Stomach smooth muscle (tissue), 2 donors: ENCODE measurements around the gene NOTO.
"Not testable (repeated sequence)": the region's sequence is repeated elsewhere in the genome, so short reads cannot be mapped to it uniquely, and the experiment has no call there.

Source experiments
- H3K27ac ChIP-seq: one replicate; pipeline ENCODE4 v1.7.0; 2013; ENCODE audit warnings: mild to moderate bottlenecking, low read length, inconsistent platforms
- H3K27me3 ChIP-seq, 2 donors: one replicate each; pipeline ENCODE4 v1.7.0; 2013; ENCODE audit warnings: low read length in 2 of 2; ENCODE audit not compliant: insufficient read depth in 2 of 2, control insufficient read depth in 1 of 2
- H3K36me3 ChIP-seq, 2 donors: one replicate each; pipeline ENCODE4 v1.7.0; 2013; ENCODE audit warnings: low read length in 2 of 2; ENCODE audit not compliant: control insufficient read depth in 2 of 2, insufficient read depth in 2 of 2
- H3K4me1 ChIP-seq: one replicate; pipeline ENCODE4 v1.7.0; 2013; ENCODE audit warnings: low read length; ENCODE audit not compliant: control insufficient read depth, insufficient read depth
- H3K4me3 ChIP-seq, 2 donors: one replicate each; pipeline ENCODE4 v1.7.0; 2013; ENCODE audit warnings: low read length in 2 of 2
- H3K9ac ChIP-seq, 2 donors: one replicate each; pipeline ENCODE4 v1.7.0; 2013; ENCODE audit warnings: low read length in 2 of 2, mild to moderate bottlenecking in 1 of 2
- H3K9me3 ChIP-seq, 2 donors: one replicate each; pipeline ENCODE4 v1.7.0; 2013; ENCODE audit warnings: low read length in 2 of 2; ENCODE audit not compliant: control insufficient read depth in 2 of 2
- donor health status: healthy.
- donor health status: Pancreatic carcinoma.

NOTO gene

GRCh38 chr2:73202156-73203054 lies at the start of gene NOTO:
Gene NOTO, plus strand, starts transcription at chr2:73202574. Its CDS starts 93 bp downstream, at chr2:73202667.
- peaks cover 28 to 34% of the 10 kb centered on the region in 2 donors for H3K27me3 ChIP-seq
- H3K4me3 ChIP-seq = peak within 1 kb of the TSS in 1 of 2 donors; percentile 49
- peaks cover 6% of the 10 kb centered on the region for H3K4me1 ChIP-seq
- H3K9me3 ChIP-seq = peaks cover 0 to 2% of the 10 kb centered on the region in 2 donors
- no peak within 1 kb of the TSS for H3K27ac ChIP-seq
- no peaks in the 10 kb centered on the region for H3K36me3 ChIP-seq
- H3K9ac ChIP-seq = no peak within 1 kb of the TSS

DNA sequence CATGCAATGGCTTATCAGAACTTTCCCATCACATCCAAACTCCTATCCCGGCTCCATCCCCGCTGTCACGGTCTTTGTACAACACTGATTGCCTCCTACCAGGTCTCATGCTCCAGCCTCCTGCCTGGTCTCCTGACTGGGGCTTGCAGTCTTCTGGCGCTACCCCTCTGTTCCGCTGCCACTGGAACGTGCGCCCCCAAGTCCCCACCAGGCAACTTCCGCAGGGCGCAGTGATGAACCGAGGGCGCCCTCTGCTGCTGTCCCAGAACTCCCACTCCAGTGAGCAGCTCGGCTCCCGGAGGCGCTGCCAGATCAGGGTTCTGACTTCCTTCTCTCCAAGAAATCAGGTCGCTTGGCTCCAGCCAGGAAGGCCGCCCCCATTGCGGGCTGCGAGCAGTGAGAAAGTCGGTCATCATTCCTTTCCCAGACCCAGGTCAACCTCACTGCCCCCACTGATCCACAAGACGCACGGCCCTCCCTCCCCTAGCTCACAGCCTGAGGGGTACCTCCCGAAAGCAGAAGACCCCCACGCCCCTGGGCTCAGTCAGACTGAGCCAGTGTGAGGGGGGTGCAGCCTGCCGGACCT lies 45.7 kb upstream of the NOTO start:
- Histone ChIP-seq H3K9ac (no peak overlapping the region), H3K27ac (no peak overlapping the region), H3K27me3 (peaks cover 16 to 18% of the 10 kb centered on the region in 2 donors), H3K36me3 (no peaks in the 10 kb centered on the region), H3K4me1 (peaks cover 6% of the 10 kb centered on the region), H3K9me3 (no peaks in the 10 kb centered on the region), H3K4me3 (peak overlapping the region in 1 of 2 donors; percentile 29)

- no peak overlapping the region for H3K9ac ChIP-seq
- no peak overlapping the region for H3K27ac ChIP-seq
- H3K27me3 ChIP-seq = peaks cover 1 to 2% of the 10 kb centered on the region in 2 donors
- no peak overlapping the region for H3K4me3 ChIP-seq
- no peaks in the 10 kb centered on the region for H3K36me3 ChIP-seq
- no peaks in the 10 kb centered on the region for H3K4me1 ChIP-seq
- H3K9me3 ChIP-seq = no peaks in the 10 kb centered on the region
Measured at GRCh38 chr2:73162856-73163391, 39.5 kb upstream of the NOTO start.

DNA sequence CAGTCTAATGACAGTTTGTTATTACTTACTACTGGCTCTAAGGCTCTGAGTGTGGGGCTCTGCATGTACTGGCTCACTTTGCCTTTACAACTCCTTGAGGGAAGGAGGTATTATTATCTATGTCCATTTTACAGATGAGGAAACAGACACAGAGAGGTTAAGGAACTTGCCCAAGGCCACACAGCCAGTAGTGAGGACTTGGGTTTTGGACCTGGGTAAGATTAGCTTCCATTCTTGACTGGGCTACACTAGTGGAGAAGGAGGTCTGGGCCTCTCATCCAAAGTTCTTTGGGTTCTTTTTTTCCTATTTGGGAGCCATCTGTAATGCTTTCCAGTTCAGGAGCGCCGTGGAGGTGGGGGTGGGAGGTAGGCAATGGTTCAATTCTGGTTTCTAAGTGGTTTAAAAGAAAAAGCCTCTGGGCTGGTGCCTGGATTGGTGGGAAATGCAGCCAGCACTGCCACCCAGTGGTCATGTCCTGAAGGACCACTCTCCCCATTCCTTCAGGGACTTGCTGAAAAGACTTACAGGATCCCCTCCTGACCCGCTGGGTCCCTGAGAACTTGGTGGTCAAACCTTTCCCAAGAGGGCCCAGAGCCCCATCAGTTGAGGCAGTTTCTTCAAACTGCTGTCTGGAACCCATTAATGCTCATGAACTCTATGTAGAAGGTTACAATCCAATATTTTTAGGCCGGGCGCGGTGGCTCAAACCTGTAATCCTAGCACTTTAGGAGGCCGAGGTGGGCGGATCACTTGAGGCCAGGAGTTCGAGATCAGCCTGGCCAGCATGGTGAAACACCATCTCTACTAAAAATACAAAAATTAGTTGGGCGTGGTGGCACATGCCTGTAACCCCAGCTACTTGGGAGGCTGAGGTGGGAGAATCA lies 38.6 kb upstream of the NOTO start:
- no peak overlapping the region for H3K9ac ChIP-seq
- no peaks in the 10 kb centered on the region for H3K9me3 ChIP-seq
- no peaks in the 10 kb centered on the region for H3K36me3 ChIP-seq
- H3K4me1 ChIP-seq = no peaks in the 10 kb centered on the region
- H3K4me3 ChIP-seq = no peak overlapping the region
- H3K27ac ChIP-seq = no peak overlapping the region
- peaks cover 0 to 2% of the 10 kb centered on the region in 2 donors for H3K27me3 ChIP-seq

GRCh38 chr2:73165978-73166377 lies 36.4 kb upstream of the NOTO start:
- not testable (repeated sequence) for H3K27ac ChIP-seq, H3K27me3 ChIP-seq, H3K4me3 ChIP-seq, H3K9me3 ChIP-seq, H3K36me3 ChIP-seq, H3K4me1 ChIP-seq, H3K9ac ChIP-seq

- H3K9me3 ChIP-seq, H3K4me1 ChIP-seq, H3K4me3 ChIP-seq, H3K9ac ChIP-seq, H3K36me3 ChIP-seq, H3K27me3 ChIP-seq, H3K27ac ChIP-seq: not testable (repeated sequence)
Measured at GRCh38 chr2:73166813-73167212, 35.6 kb upstream of the NOTO start.

GRCh38 chr2:73168348-73168747 lies 34.0 kb upstream of the NOTO start:
- H3K4me1 ChIP-seq, H3K36me3 ChIP-seq, H3K9me3 ChIP-seq, H3K27me3 ChIP-seq, H3K9ac ChIP-seq, H3K4me3 ChIP-seq, H3K27ac ChIP-seq: not testable (repeated sequence)

- peaks cover 26 to 27% of the 10 kb centered on the region in 2 donors for H3K27me3 ChIP-seq
Measured at GRCh38 chr2:73170341-73170740, 32.0 kb upstream of the NOTO start.

GRCh38 chr2:73172963-73173362 lies 29.4 kb upstream of the NOTO start:
- H3K27ac ChIP-seq = no peak overlapping the region
- no peak overlapping the region for H3K9ac ChIP-seq
- H3K36me3 ChIP-seq = no peaks in the 10 kb centered on the region
- no peak overlapping the region for H3K4me3 ChIP-seq
- no peaks in the 10 kb centered on the region for H3K9me3 ChIP-seq
- H3K4me1 ChIP-seq = peaks cover 26% of the 10 kb centered on the region
- H3K27me3 ChIP-seq = peaks cover 34 to 43% of the 10 kb centered on the region in 2 donors

More at GRCh38 chr2:73170341-73170740, 32.0 kb upstream of the NOTO start:
- not testable (repeated sequence) for H3K4me3 ChIP-seq, H3K9me3 ChIP-seq, H3K9ac ChIP-seq, H3K36me3 ChIP-seq, H3K4me1 ChIP-seq, H3K27ac ChIP-seq

DNA sequence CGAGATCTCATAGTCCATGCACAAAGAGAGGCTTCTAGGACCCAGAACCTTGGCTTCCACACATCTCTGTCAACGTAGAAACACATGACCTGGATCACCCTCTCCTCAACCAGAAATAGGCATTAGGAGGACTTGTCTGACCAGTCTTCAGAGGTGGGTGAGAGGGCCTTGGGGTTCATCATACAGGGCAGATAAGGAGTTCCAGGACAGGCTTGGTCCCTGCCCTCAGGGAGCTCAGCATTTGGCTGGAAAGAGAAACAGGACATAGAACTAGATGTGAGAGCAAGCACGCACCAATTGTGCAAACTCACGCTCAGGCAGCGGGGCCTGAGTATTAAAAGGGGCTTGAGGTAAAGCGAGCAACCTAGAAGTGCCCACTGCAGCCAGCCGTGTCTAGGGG lies 28.6 kb upstream of the NOTO start:
- Histone ChIP-seq H3K36me3 (no peaks in the 10 kb centered on the region), H3K4me3 (no peak overlapping the region), H3K4me1 (peaks cover 27% of the 10 kb centered on the region), H3K9ac (no peak overlapping the region), H3K9me3 (no peaks in the 10 kb centered on the region), H3K27me3 (peaks cover 38 to 51% of the 10 kb centered on the region in 2 donors), H3K27ac (no peak overlapping the region)
